GM18951 (cell line): Measurements from ENCODE around the gene KIAA1549.

ENCODE experiments used
- POLR2A ChIP-seq: IDR thresholded peaks from 4 replicates; pipeline ENCODE4 v1.6.1; 2011; ENCODE audit warnings: mild to moderate bottlenecking; ENCODE audit not compliant: insufficient read length, insufficient read depth; ENCODE audit errors: extremely low read depth
- in situ Hi-C: fragments of 300-500 bp; cut with MboI; formaldehyde crosslinking; loops from one replicate; pipeline ENCODE4 v1.12.0; 2022; ENCODE audit warnings: low sequenced_read_pairs, mixed read lengths, inconsistent platforms; ENCODE audit not compliant: unreplicated experiment

Gene KIAA1549

DNA sequence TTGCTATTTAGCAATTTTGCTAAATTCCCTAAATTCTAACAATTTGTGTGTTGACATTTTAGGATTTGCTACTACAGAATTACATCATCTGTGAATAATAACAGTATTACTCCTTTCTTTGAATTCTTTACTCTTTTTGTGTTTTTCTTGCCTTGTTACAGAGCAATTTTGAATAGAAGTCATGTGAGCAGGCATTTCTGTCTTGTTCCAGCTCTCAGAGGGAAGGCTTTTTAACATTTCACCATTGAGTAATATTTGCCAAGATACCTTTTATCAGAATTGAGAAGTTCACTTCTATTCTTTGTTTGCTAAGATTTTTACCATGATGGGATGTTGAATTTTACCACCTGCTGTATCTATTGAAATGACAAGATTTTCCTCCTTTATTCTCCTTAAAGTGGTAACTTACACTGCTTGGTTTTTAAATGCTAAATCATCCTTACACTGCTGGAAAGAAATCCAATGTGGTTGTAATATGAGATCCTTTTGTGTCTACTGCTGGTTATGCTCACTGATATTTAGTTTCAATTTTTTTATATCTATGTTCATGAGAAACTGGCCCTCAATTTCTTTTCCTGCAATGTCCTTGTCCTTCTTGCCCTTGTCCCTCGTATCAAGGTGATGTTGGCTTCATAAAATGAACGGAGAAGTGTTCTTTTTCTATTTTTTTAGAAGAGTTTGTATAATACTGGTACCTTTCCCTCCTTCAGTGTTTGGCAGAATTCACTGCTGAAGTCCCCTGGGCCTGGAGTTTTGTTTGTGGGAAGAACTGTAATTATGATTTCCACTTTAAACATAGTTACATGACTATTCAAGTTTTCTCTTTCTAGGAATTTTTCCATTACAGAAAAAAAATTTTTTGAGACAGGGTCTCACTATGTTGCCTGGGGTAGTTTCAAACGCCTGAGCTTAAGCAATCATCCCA, 132.9 kb downstream of the KIAA1549 start:
- TF ChIP-seq POLR2A = no peak

DNA sequence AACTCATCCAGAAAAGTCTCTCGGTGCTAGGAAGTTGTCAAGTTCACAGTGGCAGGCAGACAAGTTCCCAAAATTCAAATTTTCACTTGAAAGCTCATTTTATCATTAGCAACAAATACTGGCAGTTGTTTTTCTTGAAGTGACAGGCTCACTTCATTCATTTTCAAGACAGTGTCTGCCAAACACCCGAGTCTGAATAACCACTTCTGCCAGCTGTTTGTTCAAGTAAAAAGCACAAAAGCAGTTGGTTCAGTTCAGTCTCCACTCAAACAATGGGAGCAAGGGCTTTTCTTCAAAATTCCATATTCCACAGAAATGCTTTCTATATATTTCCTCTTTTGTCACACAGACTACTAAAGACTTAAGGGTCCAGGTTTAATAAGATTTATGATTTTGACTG, 135.5 kb downstream of the KIAA1549 start:
- TF ChIP-seq POLR2A = no peak
- in situ Hi-C loops = no loop called here

More for the DNA sequence above, 132.9 kb downstream of the KIAA1549 start:
- in situ Hi-C loops = no loop called here

DNA sequence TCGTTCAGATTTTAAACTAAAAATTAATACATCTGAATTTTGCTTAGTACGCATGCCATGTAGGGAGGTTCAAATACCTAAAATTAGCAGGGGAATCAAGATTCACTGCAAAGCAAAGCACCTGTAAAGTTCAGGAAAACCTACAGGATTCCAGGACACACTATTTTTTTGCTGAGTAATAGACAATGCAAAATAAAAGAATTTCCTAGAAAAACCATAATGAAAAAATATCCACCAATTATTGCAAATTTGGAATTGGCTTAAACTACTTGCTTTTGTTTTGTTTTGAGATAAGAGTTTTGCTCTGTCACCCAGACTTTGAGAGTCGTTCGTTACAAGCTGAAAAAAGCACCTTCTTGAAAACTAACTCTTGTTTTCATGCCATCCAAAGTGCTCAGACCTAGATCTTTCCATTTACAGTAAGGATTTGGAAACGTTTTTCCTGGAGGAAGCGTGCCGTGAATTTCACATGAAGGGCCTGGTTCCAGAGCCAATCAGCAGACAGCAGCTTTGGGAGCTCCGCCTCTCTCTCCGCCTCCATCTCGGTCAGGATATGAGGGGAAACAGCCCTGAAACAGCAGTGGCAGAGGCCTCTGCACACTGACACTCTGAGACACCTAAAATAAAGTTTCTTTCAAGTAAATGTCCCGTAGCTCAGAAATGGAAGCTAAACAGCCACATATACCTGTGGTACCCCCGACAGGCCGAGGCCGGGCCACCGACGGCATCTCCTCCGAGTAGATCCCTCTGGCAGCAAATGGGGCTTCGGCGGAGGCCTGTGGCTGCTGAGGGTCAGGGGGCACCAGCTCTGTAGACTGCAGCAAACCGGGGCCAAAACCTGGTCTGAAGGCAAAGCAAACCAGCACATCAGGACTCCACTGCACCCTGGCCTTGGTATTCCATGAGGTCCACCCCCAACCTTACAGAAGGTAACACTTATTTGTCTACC, 137.3 kb downstream of the KIAA1549 start:
- TF ChIP-seq POLR2A = no peak
- in situ Hi-C loops = no loop called here

DNA sequence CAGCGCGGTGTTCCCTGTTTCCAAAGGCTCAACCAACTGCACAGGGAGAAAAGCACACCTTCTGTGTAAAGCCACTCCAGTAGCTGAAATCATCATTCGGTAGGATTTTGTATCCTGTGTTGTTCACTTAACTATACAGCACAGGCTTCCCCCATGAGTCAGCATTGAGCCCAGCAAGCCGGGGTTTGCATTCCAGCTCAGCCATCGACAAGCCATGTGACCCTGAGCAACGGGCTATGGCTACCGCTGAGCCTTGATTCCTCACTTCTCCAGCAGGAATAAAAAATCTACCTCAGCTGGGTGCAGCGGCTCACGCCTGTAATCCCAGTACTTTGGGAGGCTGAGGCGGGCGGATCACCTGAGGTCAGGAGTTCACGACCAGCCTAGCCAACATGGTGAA, 139.1 kb downstream of the KIAA1549 start:
- in situ Hi-C loops = no loop called here
- TF ChIP-seq POLR2A = no peak

DNA sequence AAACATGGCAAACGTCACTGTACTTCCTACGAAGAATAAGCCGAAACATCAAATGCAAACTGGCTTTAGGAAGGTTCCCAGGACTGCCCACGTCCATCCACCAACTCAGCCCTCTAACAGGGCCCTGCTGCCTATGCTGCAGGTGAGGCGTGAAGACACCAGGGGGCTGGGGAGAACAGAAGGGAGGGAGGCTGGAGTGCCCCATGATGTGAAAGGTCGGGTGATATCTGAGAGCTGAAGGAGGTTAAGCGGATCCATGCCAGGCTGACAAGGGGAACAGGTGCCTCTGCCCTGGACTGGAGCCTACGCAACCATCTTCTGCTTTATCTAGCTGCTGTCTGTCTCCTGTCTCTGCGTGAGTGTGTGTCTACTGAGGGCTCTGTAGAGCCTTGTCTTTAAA, 143.0 kb downstream of the KIAA1549 start:
- TF ChIP-seq POLR2A = no peak
- in situ Hi-C loops = no loop called here

DNA sequence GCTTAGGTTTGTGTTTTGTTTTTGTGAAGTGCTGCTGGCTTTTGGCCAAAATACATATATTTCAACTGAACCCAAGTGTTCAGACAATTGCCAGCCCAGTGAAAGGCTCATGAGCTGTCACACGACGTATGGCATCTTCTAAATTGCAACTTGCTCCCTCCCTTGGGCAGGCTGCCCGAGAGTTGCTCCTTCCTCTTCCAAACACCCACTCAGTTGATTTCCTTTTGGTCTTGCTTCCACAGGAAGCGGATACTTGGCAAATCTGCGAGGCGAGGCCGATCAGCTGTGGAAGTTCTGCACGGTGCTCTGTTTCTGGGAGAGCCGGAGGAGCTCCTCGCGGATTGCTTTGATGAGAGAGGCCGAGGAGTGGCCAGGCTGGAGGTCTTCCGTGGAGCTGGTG, 143.6 kb downstream of the KIAA1549 start:
- TF ChIP-seq POLR2A = no peak
- in situ Hi-C loops = no loop called here

DNA sequence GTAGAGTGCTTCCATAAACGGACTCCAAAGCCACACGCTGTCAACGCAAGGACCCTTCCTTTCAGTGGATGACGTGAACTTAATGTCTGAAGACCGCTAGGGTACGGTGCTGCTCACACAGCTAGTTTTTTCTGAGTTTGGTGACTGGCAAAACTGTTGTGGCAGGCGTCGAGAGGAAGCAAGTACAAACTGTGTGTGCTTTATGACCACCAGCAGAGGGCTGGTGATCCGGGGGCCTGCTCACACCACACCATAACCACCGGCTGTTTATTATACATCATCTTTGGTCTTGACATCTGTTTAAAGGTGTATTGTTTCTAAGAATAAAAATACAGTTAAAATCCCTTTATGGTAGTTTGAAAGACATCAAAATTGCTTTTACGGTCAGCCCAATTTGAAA, 146.1 kb downstream of the KIAA1549 start:
- TF ChIP-seq POLR2A = no peak
- in situ Hi-C loops = no loop called here

DNA sequence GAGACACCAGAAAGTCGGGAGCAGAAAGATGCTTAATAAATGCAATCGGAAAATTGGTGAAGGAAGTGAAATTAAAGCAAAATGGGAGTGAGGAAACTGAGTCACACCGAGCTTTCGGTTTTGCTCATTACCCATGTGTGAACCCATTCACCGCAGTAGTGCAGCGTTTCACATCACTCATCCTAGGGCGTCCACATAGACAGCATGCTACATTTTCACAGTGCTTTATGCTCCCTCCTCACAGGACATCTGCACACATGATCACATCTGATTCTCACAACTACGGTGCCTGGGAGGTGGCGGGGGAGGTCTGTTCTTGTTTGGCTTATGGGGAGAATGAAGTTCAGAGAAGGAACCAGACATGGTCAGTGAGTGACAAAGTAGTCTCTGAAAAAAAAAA, 146.6 kb downstream of the KIAA1549 start:
- TF ChIP-seq POLR2A = no peak
- in situ Hi-C loops = no loop called here

DNA sequence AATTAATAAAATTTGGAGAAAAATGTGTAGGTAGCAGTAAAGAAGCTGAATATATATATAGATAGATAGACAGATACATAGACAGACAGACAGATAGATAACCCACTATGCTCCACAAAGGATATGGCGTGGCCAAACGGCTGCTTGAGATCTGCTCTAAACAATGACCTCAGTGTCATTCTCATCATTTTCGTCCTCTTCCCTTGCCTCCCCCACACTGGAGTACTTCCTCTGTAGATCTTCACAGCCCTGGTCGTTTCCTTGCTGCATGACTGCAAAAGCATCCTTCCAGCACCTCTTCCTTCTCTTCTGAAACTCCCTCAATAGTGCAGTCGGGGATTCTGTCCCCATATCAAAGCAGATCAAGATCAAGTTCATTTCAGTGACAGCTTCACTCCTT, 147.6 kb downstream of the KIAA1549 start:
- in situ Hi-C loops = no loop called here

DNA sequence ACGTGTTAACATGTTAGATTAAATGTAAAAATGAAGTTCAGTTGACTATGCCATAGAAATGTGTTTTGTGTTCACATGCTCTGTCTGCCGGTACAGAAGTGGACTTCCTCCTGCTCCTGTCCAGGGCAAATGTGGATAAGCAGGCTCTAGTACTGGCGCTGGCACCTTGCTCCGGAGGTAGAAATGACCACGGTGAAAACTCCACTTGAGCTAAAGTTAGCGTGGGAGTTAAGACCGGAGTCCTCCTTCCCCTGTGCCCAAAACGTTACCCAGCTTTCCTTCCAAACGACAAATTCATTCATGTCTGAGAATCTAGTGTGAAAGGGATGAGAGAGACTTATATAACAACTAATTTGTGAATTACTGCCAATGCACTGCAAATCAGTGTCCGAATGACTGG, 148.2 kb downstream of the KIAA1549 start:
- in situ Hi-C loops = no loop called here
- no peak for TF ChIP-seq POLR2A

More for the DNA sequence above, 147.6 kb downstream of the KIAA1549 start:
- TF ChIP-seq POLR2A = no peak

DNA sequence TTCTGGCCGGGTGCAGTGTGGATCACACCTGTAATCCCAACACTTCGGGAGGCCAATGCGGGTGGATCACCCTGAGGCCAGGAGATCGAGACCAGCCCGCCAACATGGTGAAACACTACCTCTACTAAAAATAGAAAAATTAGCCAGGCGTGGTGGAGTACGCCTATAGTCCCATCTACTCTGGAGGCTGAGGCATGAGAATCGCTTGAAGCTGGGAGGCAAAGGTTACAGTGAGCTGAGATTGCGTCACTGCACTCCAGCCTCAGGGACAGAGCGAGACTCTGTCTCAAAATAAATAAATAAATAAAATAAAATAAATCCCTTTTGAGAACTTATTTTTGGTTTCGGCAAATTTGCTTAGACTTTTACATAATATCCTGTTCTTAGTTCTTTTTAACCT, 151.9 kb downstream of the KIAA1549 start:
- in situ Hi-C loops = no loop called here
- TF ChIP-seq POLR2A = no peak

DNA sequence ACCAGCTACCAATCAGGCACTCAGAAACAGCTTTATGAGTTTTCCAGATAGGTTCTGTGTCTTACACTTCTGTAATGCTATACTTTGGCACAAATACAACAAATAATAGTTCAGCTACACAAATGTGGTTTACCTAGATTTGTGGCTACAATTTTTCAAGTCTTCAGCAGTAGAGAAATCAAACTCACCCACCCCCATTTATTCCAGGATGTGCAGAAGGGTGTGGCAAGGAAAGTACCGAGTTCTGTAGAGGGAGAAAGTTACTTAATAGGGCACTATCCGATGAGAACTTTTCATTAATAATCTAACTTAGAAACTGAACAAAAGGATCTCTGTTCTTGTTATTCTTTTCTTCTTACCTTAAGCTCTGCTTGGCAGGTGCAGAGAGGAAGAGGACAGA, 152.9 kb downstream of the KIAA1549 start:
- in situ Hi-C loops = no loop called here
- no peak for TF ChIP-seq POLR2A

DNA sequence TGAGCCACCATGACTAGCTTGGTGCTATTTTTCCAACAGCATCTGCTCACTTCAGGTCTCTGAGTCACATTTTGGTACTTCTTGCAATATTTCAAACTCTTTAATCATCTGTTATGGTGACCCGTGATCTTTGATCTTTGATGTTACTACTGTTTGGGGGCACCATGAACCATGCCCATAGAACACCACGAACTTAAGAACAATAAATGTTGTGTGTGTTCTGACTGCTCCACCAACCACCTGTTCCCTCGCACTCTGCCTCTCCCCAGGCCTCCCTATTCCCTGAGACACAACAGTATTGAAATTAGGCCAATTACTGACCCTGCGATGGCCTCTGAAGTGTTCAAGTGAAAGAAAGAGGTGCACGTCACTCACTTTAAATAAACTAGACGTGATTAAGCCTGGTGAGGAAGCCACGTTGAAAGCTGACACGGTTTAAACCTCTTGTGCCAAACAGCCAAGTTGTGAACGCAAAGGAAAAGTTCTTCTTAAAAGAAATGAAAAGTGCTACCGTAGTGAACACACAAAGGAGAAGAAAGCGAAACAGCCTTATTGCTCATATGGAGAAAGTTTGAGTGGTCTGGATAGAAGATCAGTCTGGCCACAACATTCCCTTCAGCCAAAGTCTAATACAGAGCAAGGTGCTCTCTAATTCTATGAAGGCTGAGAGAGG, 156.0 kb downstream of the KIAA1549 start:
- TF ChIP-seq POLR2A = no peak
- in situ Hi-C loops = no loop called here
